D721Med (cell line): ENCODE results near the gene PBRM1.
"Not testable (repeated sequence)": the region's sequence is repeated elsewhere in the genome, so short reads cannot be mapped to it uniquely, and the experiment has no call there.

ENCODE experiments used
- DNase-seq: peaks from one replicate; pipeline ENCODE4 v3.0.0; 2011; ENCODE audit warnings: low spot score; ENCODE audit not compliant: insufficient read length
- FAIRE-seq: peaks from 2 replicates; lab custom pipeline; 2011; peaks lifted over from hg19 to GRCh38; lab: Jason Lieb, UNC
- TF ChIP-seq, protein P1 (sequence below): IDR thresholded peaks from 2 replicates; pipeline ENCODE4 v1.5.1; 2012; ENCODE audit warnings: mild to moderate bottlenecking, control low read depth; ENCODE audit not compliant: insufficient read depth; ENCODE audit errors: missing control alignments

The PBRM1 gene

DNA sequence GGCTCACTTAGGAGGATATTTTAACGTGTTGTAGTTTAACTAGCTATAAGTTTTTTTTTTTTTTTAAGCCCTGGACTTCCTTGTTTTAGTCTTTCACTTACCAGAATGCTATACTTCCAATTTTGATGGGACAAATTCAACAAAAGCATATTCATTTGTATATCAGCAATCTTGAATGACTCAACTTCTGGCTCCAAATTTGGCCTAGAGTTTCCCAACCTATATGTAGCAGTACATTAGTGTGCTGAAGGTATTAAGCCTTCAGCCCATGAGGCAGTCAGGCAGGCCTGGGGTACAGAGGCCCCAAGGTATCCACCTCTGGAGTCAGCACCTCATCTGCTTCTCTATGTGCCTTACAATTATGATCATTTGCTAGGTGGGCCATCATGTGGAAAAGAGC is 5.9 kb downstream of the PBRM1 start:
- TF ChIP-seq, protein P1, sequence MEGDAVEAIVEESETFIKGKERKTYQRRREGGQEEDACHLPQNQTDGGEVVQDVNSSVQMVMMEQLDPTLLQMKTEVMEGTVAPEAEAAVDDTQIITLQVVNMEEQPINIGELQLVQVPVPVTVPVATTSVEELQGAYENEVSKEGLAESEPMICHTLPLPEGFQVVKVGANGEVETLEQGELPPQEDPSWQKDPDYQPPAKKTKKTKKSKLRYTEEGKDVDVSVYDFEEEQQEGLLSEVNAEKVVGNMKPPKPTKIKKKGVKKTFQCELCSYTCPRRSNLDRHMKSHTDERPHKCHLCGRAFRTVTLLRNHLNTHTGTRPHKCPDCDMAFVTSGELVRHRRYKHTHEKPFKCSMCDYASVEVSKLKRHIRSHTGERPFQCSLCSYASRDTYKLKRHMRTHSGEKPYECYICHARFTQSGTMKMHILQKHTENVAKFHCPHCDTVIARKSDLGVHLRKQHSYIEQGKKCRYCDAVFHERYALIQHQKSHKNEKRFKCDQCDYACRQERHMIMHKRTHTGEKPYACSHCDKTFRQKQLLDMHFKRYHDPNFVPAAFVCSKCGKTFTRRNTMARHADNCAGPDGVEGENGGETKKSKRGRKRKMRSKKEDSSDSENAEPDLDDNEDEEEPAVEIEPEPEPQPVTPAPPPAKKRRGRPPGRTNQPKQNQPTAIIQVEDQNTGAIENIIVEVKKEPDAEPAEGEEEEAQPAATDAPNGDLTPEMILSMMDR: no peak
- no peak for DNase-seq

DNA sequence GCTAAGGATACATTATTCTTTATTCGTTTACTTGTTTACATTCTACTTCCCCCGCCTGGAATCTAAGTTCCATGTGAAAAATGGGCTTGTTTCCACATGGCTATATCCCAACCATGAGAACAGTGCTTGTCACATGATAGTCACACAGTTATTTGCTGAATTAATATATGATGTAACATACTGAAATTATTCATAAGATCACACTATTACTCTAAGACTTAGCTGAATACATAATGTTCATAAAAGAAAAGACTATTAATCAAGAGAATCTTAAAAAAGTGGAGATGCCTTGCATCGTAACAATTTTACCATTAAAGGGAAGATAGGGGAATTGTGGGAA is 6.5 kb downstream of the PBRM1 start:
- DNase-seq (no peak), FAIRE-seq (no peak)
- TF ChIP-seq, protein P1: no peak

More for the DNA sequence above, 5.9 kb downstream of the PBRM1 start:
- no peak for FAIRE-seq

DNA sequence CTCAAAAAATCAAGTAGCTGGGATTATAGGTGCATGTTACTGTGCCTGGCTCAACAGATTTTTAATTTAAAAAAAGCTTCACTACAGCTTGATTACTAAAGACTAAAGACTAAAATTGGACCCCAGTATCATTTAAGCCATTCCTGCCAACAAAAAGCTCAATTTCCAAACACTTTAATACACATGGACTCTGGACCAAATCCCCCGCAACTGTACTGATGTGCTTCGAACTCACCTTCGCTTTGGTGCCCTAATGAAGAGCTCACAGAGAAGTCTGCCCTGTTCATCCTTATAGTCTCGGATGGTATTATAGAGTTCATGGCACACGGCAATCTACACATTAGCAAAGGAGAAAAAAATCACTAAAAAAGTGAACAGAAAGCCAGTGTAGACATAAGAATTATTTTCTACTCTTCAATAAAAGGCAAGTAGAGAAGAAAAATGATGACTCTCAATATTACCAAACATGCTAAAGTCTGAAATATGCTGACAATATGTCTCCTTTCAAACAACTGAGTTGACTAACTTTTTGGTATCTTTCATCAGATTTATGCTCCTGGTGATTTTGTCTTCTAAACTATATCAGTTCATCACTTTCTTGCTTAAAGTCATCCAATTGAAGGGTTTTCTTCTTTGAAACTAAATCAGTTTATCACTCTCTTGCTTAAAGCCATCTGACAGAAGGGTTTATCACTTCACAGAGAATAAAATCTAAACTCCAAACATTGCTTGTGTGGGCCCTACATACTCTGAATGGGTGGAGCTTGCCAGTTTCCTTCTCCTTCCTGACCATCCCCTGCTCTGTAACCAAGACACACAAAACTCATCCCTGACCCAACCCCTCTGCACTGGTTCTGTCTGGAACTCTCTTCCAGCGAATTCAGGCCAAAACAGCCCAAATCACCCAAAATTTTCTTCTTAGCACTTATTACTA is 7.2 kb downstream of the PBRM1 start:
- TF ChIP-seq, protein P1: no peak
- FAIRE-seq (no peak), DNase-seq (no peak)

DNA sequence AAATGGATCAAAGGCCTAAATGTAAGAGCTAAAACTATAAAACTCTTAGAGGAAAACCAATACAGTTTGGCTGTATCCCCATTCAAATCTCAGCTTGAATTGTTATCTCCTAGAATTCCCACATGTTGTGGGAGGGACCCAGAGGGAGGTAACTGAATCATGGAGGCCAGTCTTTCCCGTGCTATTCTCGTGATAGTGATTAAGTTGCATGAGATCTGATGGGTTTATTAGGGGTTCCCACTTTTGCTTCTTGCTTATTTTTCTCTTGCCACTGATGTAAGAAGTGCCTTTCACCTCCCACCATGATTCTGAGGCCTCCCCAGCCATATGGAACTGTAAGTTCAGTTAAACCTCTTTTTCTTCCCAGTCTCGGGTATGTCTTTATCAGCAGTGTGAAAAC is 9.5 kb downstream of the PBRM1 start:
- not testable (repeated sequence) for FAIRE-seq, DNase-seq

DNA sequence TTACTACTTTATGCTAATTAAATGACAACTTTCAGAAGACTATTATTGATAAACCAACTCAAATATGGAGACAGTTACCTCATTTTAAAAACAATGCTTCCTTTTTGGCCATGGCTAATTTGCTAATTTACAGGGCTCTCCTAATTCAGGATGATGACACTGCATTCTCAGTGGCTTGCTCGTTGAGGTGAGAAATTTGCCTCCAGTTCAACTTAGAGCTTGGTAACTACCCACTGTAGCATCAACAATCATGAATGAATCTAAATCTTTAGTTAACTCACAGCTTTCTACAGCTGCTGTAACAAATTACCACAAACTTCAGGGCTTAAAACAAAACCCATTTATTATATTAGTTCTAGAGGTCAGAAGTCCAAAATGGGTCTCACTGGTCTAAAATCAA is 14.0 kb downstream of the PBRM1 start:
- FAIRE-seq: no peak
- TF ChIP-seq, protein P1: no peak
- DNase-seq: no peak

DNA sequence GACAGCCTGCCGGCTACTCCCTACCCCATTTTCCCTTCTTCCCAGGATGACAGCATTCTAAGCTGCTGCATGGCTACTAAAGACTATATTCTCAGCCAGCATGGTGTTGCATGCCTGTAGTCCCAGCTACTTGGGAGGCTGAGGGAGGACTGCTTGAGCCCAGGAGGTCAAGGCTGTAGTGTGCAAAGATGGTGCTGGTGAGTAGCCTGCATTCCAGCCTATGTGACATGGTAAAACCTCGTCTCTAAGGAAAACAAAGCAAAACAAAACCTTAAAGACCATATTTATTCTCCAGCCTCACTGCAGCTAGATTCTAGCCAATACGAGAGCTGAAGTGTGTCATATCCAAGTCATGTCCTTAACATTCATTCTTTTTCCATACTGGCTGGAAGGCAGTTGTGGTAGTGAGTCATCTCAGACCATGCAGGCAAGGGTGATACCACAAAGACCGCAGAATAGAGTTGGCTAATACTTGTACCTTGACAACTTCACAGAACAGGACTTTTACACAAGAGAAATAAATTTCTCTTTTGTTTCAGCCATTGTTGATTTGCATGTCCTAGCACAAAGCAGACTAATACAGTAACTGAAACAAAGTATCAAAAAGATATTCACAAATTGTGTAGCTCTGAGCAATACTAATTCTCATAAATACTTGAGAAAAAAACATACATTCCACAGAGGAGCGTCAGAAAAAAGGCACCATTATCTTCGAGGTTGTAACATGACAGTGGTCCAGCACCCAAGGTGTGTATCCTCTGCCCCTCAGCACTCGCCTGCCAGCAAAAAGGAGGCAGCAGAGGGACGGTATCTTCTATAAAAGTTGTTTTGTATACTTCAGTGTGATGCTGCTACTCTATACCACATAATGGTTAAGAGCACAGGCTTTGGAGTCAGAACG is 14.8 kb downstream of the PBRM1 start:
- no peak for FAIRE-seq
- TF ChIP-seq, protein P1: no peak
- no peak for DNase-seq

DNA sequence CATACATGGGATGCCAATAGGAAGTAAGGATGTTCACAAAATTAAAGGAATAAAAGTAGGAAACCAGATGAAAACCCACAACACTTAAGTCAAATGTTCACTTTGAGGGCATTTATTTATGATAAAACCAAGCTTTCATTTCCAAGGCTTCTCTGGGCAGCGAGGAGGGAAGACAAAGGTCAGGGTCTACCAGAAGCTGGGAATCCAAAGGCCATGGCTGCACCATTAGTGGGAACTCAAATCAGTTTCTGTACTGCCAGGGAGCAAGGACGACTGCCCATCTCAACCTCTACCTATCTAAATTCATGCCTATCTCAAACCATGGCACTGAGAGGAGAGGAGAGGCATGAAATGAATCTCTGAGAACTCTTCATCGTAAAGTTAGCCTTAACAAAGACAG is 22.6 kb downstream of the PBRM1 start:
- DNase-seq (no peak), FAIRE-seq (no peak)
- TF ChIP-seq, protein P1: no peak
